Upper lobe of left lung (tissue), 6 donors: Measurements from ENCODE around the gene TRAF2. TPM values are rescaled to one million over a fixed set of nuclear protein-coding genes. Genes with fewer than 3 reads are reported as not detected.
"Not testable (repeated sequence)": the region's sequence is repeated elsewhere in the genome, so short reads cannot be mapped to it uniquely, and the experiment has no call there.

Experiments used
- ATAC-seq, 2 donors: fragments of 200-7000 bp; cut with Tn5 transposase; one replicate each; pipeline ENCODE4 v1.9.1; 2022; ENCODE audit warnings: mild to moderate bottlenecking in 2 of 2, moderate library complexity in 2 of 2; ENCODE audit not compliant: low FRiP score in 2 of 2
- DNase-seq, 2 donors: peaks; one replicate each; pipeline ENCODE4 v3.0.0-alpha.2; 2019 to 2020
- H3K27ac ChIP-seq, 4 donors: fragments of 200-600 bp; sonication (generic); one replicate each; pipeline ENCODE4 v1.5.1; 2016 to 2019
- H3K27me3 ChIP-seq, 4 donors: fragments of 200-600 bp; sonication (generic); one replicate each; pipeline ENCODE4 v1.5.1; 2017 to 2019
- H3K36me3 ChIP-seq, 4 donors: fragments of 200-600 bp; sonication (generic); one replicate each; pipeline ENCODE4 v1.5.1; 2016 to 2019
- H3K4me1 ChIP-seq, 4 donors: fragments of 200-600 bp; sonication (generic); one replicate each; pipeline ENCODE4 v1.5.1; 2018 to 2019
- H3K4me3 ChIP-seq, 4 donors: fragments of 200-600 bp; sonication (generic); one replicate each; pipeline ENCODE4 v1.5.1; 2017 to 2019; ENCODE audit warnings: mild to moderate bottlenecking in 2 of 4, moderate library complexity in 1 of 4
- H3K9me3 ChIP-seq, 4 donors: fragments of 200-600 bp; sonication (generic); one replicate each; pipeline ENCODE4 v1.5.1; 2018 to 2019
- EP300 ChIP-seq, 4 donors: sonication (generic); formaldehyde crosslinking; IDR thresholded peaks; one replicate each; pipeline ENCODE4 v1.5.1; 2017; ENCODE audit warnings: antibody characterized with exemption in 4 of 4, control low read depth in 2 of 4
- POLR2A ChIP-seq, 4 donors: fragments of 450-650 bp; IDR thresholded peaks; one replicate each; pipeline ENCODE4 v1.5.1; 2016 to 2017; ENCODE audit warnings: antibody characterized with exemption in 4 of 4, mild to moderate bottlenecking in 2 of 4
- POLR2AphosphoS5 ChIP-seq, 2 donors: sonication (generic); formaldehyde crosslinking; IDR thresholded peaks; one replicate each; pipeline ENCODE4 v1.5.1; 2017; ENCODE audit warnings: antibody characterized with exemption in 2 of 2
- WGBS, 2 donors: methylation state at CpG; one replicate each; pipeline ENCODE4 v1.1.5; 2017 to 2018; 5-methylcytosine and 5-hydroxymethylcytosine counted together
- total RNA-seq, 6 donors: library from RNA; depleted of rRNA in 4 of 6; stranded (reverse); fragments of >200 nt in 4 of 6; gene quantifications; one replicate each; pipeline versions ENCODE4 v1.1.0 to v1.2.1, GENCODE V29; 2016 to 2021
- TF ChIP-seq, protein P1 (sequence below), 6 experiments: fragments of 450-650 bp in 4 of 6; fragments of 200-600 bp in 2 of 6; sonication (generic) in 2 of 6; IDR thresholded peaks; one replicate each; pipeline ENCODE4 v1.5.1; 2016 to 2019; ENCODE audit warnings: antibody characterized with exemption in 6 of 6
- donor health status: DM: no; HTN: no; CAD: no; lungs with moderate emphysema.
- donor health status: DM: no; HTN: yes; CAD: no; lungs with severe emphysema.

Gene TRAF2
- total RNA-seq, 6 donors from 2014 or later: 10.6 to 20.8 (median 13.4) TPM

- Histone ChIP-seq H3K27ac (no peak overlapping the region), H3K27me3 (peaks cover 0 to 12% (median 8%) of the 10 kb centered on the region in 4 donors), H3K9me3 (no peaks in the 10 kb centered on the region), H3K36me3 (peaks cover 0 to 59% (median 34%) of the 10 kb centered on the region in 4 donors), H3K4me1 (peaks cover 25 to 34% (median 32%) of the 10 kb centered on the region in 4 donors), H3K4me3 (no peak overlapping the region)
- peak in 1 of 2 donors; percentile 78 for DNase-seq
- ATAC-seq: no peak
- TF ChIP-seq, protein P1, sequence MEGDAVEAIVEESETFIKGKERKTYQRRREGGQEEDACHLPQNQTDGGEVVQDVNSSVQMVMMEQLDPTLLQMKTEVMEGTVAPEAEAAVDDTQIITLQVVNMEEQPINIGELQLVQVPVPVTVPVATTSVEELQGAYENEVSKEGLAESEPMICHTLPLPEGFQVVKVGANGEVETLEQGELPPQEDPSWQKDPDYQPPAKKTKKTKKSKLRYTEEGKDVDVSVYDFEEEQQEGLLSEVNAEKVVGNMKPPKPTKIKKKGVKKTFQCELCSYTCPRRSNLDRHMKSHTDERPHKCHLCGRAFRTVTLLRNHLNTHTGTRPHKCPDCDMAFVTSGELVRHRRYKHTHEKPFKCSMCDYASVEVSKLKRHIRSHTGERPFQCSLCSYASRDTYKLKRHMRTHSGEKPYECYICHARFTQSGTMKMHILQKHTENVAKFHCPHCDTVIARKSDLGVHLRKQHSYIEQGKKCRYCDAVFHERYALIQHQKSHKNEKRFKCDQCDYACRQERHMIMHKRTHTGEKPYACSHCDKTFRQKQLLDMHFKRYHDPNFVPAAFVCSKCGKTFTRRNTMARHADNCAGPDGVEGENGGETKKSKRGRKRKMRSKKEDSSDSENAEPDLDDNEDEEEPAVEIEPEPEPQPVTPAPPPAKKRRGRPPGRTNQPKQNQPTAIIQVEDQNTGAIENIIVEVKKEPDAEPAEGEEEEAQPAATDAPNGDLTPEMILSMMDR (IDR thresholded peaks at IDR 0.05): no peak
- TF ChIP-seq POLR2AphosphoS5 (IDR thresholded peaks at IDR 0.05) (no peak), POLR2A (IDR thresholded peaks at IDR 0.05) (no peak), EP300 (IDR thresholded peaks at IDR 0.05) (no peak)
- WGBS, 2 donors: 91 to 93% methylated on average over 19 to 34 of the region's 36 CpGs
These were observed 46.8 kb upstream of the TRAF2 start for GRCh38 chr9:136839229-136840139.

DNA sequence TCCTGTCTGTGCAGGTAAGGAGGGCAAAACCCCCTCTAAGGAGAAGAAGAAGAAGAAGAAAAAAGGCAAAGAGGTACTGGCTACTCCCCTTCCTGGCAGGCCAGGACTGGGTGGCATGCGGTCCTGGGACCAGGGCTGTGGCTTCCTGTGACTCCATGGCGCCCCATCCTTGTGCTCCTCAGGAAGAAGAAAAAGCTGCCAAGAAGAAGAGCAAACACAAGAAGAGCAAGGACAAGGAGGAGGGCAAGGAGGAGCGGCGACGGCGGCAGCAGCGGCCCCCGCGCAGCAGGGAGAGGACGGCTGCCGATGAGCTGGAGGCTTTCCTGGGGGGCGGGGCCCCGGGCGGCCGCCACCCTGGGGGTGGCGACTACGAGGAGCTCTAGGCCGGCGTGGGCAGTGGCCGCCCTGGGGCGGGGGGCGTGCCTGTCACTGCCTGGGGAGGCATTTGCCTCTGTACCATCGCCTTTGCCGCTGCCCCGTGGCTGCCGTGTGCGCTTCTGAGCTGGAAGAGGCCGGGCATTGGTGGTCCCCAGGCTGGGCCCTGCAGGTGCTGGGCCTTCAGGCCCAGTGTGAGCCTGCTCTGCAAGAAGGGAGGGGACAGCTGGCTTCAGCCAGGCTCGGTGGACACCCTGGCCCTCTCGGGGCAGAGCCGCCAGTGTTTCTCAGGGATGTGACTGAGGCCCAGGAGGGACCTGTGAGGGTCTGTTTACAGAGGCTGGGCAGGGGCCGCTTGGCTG lies 46.0 kb upstream of the TRAF2 start:
- 83 to 85% methylated on average over 12 to 21 of the region's 32 CpGs for WGBS, 2 donors

GRCh38 chr9:136840877-136841645 lies 45.3 kb upstream of the TRAF2 start:
- 68 to 79% methylated on average over 11 to 25 of the region's 28 CpGs for WGBS, 2 donors
- Histone ChIP-seq H3K4me3 (no peak overlapping the region), H3K27ac (no peak overlapping the region), H3K36me3 (peaks cover 0 to 49% (median 31%) of the 10 kb centered on the region in 4 donors), H3K9me3 (no peaks in the 10 kb centered on the region), H3K4me1 (peaks cover 32 to 48% (median 38%) of the 10 kb centered on the region in 4 donors), H3K27me3 (peaks cover 0 to 25% (median 20%) of the 10 kb centered on the region in 4 donors)
- DNase-seq (peak in 1 of 2 donors; percentile 81), ATAC-seq (no peak)
- TF ChIP-seq, protein P1 (IDR thresholded peaks at IDR 0.05): no peak
- no peak for TF ChIP-seq EP300 (IDR thresholded peaks at IDR 0.05)
- TF ChIP-seq POLR2A (IDR thresholded peaks at IDR 0.05): no peak
- TF ChIP-seq POLR2AphosphoS5 (IDR thresholded peaks at IDR 0.05): no peak

More for the DNA sequence above, 46.0 kb upstream of the TRAF2 start:
- H3K4me3 ChIP-seq: no peak overlapping the region
- DNase-seq (peak in 1 of 2 donors; percentile 85), ATAC-seq (no peak)
- H3K27ac ChIP-seq: no peak overlapping the region
- TF ChIP-seq EP300 (IDR thresholded peaks at IDR 0.05) (no peak), POLR2A (IDR thresholded peaks at IDR 0.05) (no peak), POLR2AphosphoS5 (IDR thresholded peaks at IDR 0.05) (no peak)
- TF ChIP-seq, protein P1 (IDR thresholded peaks at IDR 0.05): no peak
- peaks cover 28 to 41% (median 34%) of the 10 kb centered on the region in 4 donors for H3K4me1 ChIP-seq
- no peaks in the 10 kb centered on the region for H3K9me3 ChIP-seq
- H3K36me3 ChIP-seq: peaks cover 0 to 56% (median 34%) of the 10 kb centered on the region in 4 donors
- H3K27me3 ChIP-seq: peaks cover 0 to 17% (median 13%) of the 10 kb centered on the region in 4 donors

DNA sequence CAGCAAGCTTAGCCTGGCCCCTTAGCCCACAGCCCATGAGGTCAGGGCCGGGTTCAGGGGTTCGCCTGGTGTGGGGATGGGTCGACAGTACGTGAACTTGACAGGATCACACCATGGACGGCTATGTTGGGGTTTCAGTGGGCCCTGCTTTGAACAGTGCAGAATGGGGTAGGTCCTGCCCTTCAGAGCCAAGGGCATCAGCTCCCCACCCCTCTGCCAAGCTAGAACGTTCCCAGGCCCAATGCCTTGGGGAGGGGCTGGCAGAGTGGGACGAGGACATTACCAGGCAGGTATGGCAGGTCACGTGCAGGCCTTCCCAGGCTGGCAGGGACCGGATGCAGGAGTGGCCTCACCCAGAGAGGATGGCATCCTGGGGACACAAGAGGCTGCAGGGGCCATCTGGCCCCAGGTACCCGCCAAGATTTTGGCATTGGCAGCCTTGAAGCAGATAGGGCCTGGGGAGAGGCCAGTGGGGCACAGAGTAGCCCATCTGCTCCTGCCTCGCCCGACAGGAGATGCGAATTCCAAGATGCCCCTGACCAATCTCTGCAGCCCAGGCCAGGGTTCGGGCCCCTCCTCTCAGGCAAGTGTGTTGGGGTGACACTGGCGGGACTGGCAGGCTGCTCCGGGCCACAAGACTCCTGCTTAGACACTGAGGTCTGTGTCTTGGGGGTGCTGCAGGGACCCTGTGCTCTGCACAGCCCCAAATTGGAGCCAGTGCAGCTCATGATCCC lies 44.5 kb upstream of the TRAF2 start:
- not testable (repeated sequence) for DNase-seq, ATAC-seq, H3K27ac ChIP-seq, H3K9me3 ChIP-seq
- WGBS, 2 donors: 50 to 82% methylated on average over 6 to 11 of the region's 16 CpGs
- H3K4me1 ChIP-seq: peaks cover 36 to 56% (median 44%) of the 10 kb centered on the region in 4 donors
- H3K4me3 ChIP-seq: peak overlapping the region in 3 of 4 donors; percentile 39 to 55 (median 46)
- peaks cover 0 to 32% (median 27%) of the 10 kb centered on the region in 4 donors for H3K27me3 ChIP-seq
- peaks cover 0 to 42% (median 30%) of the 10 kb centered on the region in 4 donors for H3K36me3 ChIP-seq
